ENCODE measurements around the gene C20orf202.

The C20orf202 gene

DNA sequence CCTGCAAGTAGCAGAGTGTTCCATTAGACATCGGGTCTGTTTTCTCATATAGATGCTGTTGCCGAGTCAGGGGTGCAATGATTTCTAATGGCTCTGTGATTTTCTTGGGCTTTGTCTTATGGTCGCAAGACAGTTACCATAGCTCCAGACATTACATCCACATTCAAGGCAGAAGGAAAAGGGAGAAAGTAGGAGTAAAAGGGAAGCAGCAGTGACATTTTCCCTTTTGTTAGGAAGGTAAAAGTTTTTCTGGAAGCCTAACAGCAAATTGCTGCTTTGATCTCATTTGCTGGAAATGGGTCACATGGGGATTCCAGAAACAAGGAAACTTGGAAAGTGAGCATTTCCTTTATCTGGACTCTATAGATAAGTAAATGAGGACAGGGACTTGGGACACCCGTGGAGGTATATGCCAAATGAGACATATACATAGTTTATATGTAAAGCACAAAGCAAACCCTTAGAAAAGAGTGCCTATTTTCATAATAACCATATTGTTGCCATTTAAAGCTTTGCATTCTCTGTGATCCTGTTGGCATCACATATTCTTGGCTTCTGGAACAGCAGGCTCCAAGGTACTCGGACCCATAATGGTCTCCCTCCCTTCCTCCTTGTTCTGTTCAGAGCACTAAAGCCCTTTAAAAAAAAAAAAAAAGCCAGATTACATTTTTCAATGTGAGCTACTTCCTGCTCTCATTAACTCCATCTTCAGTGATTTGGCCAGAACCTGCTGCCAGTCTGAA is at the start of gene C20orf202:
C20orf202 (plus strand) TSS at position 693 of the 743 bp plus-strand sequence. CDS start 132 bp downstream, outside the sequence.
- DNase-seq (ENCODE audit: low read depth), result no peak

DNA sequence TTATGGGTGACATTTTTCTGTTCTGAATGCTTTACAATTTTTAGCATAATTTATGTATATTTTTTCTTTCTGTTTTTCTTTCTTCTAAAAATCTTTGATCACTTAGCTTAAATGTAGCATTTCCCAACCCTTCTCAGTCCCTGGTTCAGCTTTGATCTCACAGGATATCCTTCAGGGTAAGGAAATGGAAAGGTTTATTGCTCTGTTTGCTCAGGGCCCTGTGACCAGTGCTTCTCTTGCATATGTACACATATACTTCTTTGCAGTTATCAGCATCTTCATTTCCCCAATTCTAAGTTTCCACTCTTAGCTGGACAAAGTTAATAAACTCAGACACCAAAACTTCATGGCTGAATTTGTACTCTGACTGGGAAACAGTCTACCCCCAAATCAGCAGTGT is 49.0 kb upstream of the C20orf202 start:
- DNase-seq (ENCODE audit: low read depth), result no peak

DNA sequence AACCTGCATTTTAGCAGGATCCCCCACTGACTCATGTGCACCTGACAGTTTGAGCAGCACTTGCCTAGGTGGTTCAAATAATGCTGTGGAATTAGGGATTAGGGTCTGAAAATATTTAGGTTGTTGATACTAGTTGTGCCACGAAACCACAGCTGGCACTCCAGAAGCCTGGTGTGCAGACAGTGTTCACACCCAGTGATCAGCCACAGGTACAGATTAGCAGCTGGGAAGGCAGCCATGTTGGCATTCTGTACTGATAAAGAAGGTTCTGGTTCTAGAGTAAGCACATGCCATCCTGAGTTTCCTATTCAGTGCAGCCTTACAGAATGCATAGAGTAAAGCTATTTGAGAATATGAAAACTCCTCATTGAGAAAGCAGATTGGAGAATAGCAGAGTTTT is 48.6 kb upstream of the C20orf202 start:
- no peak for DNase-seq (ENCODE audit: low read depth)

DNA sequence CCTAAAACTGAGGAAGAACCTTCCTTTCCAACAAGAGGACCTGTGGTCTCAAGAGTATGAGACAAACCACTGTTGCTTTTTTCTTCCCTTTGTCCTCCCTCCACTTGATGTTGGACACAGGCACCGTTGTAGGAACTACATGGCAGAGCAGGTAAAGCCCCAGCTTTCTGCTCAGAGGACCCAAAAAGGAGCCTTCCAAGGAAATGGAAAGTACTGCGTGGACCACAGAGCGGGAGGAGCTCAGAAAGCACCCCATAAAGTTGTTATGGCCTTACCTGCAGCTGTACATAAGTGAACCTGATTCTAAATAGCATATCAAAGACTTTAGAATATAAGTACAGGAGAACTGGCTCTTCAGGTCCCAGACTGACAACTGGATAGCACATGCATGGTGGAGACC is 47.9 kb upstream of the C20orf202 start:
- no peak for DNase-seq (ENCODE audit: low read depth)

DNA sequence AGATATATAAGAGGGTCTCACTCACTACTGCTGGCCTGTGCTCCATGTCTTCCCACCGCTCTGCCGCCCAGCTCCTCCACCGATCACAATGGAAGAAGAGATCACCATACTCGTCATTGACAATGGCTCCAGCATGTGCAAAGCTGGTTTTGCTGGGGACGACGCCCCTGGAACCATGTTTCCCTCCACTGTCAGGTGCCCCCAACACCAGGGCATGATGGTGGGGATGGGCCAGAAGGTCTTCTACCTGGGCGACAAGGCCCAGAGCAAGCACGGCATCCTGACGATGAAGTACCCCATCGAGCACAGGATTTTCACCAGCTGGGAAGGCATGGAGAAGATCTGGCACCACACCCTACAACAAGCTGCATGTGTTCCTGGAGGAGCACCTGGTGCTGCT is 42.8 kb upstream of the C20orf202 start:
- no peak for DNase-seq (ENCODE audit: low read depth)

DNA sequence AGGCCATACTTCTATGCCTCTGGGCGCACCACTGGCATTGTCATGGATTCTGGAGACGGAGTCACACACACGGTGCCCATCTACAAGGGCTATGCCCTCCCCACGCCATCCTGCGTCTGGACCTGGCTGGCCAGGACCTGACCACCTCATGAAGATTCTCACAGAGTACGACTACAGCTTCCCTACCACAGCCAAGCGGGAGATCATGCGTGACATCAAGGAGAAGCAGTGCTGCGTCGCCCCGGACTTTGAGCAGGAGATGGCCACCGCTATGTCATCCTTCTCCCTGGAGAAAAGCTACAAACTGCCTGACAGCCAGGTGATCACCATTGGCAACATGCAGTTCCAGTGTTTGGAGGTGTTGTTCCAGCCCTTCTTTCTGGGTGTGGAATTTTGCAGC is 42.3 kb upstream of the C20orf202 start:
- DNase-seq (ENCODE audit: low read depth), result no peak

DNA sequence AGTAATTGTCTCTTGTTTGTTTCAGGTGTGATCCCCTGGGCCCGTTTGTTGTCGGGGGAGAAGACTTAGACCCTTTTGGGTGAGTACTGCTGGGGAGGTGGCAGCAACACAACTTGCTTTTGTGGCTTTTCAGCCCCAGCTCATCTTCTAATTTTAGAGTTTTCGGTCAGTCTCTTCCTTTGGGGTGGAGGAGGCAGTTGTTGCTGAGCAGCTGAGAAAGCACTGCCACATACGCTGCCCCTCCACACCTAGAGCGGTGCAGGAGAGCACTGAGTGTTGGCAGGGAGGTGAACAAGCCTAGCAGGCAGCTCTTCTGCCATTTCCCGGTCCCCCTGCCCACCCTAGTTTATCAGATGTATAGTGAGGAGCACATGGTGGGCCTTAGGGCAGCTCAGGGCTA is 40.1 kb upstream of the C20orf202 start:
- no peak for DNase-seq (ENCODE audit: low read depth)

DNA sequence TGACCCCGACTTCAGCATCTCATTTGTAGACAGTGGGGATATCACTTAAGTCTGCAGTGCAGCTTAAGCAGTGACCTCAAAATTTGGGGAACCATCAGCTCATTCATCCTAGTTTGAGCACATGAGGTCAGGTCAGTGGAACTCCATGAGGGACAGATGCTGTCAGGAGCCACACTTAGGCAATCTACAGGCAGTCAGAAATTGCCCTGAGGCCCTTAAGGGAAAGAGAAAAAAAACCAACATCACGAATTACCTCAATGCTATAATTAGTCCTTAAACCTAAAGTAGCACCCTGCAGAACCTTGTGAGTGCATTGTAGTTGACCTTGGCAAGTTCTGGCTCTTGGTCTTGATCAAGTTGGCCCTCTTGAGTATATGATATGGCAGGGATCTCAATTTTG is 39.6 kb upstream of the C20orf202 start:
- DNase-seq (ENCODE audit: low read depth), result no peak

DNA sequence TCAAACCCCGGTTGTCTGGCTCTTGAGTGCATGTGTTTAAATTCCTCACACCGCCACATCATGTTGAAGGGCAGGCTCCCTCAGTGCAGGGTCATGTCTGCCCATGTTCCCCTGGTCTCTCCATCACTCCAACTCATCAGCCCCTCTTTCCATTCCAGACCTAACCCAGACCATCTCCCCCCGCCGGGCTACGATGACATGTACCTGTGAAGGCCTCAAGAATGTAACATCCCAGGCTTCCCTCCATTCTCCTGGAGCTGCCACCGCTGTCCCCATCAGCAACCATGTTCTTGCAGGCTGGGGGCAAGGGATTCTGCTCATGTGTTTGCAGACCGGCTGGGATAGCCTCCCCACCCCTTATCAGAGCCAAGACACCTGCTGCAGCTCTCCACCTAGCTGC is 38.4 kb upstream of the C20orf202 start:
- DNase-seq (ENCODE audit: low read depth), result no peak

DNA sequence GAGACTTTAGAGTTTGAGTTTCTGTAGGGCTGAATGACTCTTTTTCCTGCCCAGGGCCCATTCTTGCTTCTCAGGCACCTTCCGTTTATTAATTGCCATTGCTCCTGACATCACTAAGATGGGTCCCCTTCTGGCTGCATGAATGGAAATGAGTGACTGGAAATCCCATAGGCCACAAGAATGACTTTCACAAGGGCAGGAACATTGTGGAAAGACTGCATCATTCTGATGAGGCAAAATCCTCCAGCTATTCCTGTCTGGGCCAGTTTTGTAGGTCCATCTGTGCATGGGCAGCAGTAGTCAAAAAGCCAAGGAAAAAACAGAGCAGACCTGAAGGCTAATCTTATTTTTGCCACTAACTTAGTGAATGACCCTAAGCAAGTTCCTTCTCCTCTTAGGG is 37.7 kb upstream of the C20orf202 start:
- no peak for DNase-seq (ENCODE audit: low read depth)

DNA sequence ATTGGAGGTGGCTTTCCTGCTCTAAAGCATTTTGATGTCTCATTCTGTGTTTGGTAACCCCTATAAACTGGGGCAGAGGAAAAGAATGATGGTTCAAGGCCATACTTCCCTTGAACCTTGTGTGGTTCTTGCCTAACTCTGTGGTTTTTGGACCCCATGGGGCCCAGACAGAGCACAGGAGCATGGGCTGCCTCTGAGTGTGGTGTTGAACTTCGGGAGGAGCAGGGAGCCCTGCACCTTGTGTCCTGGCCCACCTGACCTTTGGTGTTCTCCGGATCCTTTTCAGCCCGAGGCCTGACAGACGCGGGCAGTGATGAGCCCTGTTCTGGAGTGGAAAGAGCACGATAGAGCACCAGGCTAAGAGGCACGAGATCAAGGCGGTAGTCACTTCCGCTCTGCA is 37.3 kb upstream of the C20orf202 start:
- no peak for DNase-seq (ENCODE audit: low read depth)

DNA sequence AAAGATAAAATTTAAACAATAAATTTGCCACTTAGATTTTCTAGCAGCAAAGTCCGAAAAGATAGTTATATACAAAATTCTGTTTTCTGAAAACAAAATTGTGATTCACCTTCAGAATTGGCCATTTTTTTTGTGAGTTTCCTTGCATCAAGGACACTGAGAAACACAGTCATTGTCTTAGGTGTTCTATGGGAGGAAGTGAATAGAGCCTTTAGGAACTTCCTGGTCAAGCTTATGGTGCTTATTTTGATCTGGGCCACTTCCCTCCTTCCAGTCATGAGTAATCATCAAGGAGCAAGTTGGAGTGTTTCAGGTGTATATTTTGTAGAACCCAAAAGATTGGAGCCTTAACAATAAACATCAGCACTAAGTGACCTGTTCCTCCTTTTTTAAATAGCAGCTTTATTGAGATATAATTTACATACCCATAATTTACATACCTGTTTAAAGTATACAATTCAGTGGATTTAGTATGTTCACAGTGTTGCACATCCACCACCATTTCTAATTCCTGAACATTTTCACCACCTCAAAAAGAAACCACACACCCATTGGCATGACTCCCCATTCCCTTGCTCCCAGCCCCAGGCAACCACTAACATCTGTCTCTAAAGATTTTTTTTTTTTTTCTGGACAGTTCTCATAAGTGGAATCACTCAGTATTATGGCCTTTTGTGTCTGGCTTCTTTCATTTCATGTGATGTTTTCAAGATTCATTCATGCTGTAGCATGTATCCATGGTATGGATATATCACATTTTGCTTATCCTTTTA is 36.1 kb upstream of the C20orf202 start:
- DNase-seq (ENCODE audit: low read depth), result no peak

DNA sequence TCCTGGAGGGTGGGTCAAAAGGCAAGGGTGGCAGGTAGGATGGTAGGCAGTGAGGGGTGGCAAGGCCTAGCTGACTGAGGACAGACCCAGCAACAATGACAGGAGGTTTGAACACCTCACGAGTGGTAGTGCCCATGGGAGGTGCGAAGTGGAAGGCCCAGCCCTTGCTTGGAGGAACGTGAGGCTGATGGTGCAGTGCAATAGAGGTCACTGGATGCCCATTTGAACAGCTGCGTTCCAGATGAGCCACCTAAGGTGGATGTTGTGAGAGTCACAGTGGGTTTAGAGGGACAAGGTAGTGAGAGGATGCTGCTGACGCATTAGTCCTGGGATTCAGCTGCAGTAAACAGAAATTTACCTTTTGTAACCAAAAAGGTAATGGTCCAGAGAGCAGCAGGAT is 34.0 kb upstream of the C20orf202 start:
- no peak for DNase-seq (ENCODE audit: low read depth)

DNA sequence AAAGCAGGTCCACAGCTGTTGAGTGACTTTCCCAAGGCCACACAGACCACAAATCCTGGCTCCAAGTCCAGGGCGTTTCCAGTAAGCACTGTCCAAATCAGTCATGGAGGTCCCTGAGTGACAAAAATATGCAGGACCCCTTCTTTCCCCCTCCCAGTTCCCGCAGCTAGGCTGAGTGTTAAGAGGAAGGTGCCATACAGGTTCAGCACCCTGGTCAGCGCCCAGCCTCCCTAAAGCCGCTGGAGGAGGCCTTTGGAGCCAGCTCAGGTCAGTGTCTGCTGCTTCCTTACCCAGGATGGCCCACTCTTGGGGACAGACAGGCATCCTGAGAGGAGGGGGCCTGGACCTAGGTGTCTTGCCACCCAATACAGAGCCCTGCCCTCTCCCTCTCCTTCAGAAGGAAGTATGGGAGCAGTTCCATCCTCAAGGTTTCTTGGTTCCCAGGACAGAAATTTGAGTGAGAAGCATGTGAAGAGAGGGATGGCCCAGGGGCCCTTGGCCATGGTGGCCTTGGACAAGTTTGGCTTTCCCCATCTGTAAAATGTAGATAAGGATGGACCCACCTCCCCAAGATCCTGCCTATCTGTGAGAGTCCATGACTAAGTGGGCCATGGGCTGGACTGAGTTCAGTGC is 31.7 kb upstream of the C20orf202 start:
- DNase-seq (ENCODE audit: low read depth), result no peak

DNA sequence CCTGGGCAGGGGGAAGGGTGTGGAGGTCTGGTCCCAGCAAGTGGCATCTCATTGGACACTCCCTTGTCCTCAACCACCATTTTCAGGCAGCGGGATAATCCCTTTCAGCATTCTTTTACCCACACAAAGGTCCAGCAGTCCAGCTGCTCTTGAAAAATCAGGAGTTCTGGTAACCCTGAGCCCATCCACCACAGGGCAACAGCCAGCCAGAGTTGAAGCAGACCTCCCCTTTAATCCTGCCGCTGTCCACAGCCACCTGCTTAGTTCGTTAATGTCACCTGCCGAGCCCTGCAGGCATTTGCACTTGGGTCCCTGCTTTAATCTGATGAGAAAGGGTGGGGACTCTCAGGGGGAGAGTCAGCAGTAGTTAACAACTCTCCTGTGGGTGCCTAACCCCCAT is 29.6 kb upstream of the C20orf202 start:
- no peak for DNase-seq (ENCODE audit: low read depth)

DNA sequence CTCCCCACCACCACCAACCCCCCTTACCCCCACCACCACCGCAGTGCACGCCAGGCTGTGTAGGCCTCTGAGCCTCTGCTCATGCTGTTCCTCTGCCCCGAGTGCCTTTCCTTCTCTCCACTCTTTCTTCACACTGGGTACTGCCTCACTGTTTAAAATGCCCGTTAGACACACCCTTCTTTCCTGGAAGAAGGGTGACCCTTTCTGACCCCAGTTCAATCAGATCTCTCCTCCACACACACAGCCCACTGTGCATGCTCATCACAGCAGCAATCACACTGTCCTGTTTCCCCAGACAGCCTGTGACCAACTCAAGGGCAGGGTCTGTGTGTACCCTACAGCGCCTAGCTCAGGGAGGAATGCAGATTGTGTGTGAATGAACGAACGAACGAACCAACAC is 28.5 kb upstream of the C20orf202 start:
- no peak for DNase-seq (ENCODE audit: low read depth)

DNA sequence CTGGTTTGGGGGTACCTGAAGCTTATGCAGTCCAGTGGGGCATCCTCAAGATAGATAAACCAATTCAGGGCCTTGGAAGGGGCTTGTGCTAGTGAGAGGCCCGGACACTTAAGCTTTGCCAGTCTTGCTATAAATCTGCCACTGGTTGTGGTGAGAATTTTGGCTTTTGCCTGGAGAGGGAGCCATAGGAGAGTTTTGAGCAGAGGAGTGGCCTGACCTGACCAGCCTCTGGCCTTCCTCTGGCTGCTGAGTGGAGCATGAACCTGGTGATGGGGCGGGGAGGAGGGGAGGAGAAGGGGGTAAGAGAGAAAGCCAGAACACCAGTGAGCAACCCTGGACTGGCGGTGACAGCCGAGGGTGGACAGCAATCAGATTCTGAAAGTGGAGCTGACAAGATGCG is 25.6 kb upstream of the C20orf202 start:
- DNase-seq (ENCODE audit: low read depth), result no peak

DNA sequence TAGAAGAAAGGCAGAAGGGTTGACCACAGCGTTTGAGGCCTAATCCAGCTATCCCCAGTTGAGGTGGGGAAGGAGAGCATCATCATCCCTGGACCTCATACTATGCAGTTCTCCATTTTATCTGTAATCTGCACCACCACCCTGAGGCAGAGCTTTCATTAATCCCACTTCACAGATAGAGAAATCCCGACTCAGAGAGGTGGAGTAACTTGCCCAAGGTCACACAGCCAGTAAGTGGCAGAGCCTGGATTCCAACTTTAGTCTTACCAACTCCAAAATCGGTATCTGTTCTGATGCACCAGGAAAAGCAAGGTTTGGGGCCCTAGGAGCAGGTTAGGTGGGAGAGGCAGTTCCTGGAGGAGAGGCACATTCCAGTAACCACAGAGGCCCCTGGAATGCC is 25.2 kb upstream of the C20orf202 start:
- no peak for DNase-seq (ENCODE audit: low read depth)

DNA sequence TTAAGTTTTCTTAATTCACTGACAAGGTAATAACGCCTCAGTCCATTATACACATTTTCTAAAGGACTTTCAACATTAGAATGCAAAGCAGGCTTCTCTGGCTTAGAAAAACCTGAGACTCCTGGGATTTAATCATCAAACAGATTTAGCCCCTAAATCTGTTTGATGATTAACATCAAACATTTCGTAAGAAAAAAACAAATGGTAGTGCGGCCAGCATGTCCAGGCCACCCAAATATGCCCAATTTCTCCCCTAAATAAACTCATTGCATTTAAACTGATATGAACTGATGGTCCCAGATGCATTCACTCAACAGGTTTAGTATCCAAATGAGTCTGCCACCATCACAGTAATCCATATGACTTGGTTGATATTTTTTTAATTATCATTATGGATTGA is 24.6 kb upstream of the C20orf202 start:
- DNase-seq (ENCODE audit: low read depth), result no peak

DNA sequence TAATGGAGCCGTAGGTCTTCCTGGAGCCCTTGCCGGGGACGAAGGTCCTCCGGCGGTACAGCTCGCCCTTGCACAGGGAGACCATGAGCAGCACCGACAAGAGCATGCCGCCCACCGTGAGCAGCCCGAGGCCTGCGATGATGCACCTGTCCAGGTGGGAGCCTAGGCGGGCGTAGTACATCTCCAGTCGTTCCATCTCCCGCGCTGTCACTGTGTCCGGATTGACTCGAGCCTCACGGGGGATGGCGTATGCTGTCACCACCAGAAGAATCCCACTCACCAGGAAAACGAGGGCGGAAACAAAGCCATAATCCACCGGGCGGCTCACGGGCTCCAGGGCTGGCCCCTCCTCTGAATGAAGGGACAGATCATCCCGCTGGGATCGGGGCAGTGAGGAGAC is 22.3 kb upstream of the C20orf202 start:
- DNase-seq (ENCODE audit: low read depth), result no peak

DNA sequence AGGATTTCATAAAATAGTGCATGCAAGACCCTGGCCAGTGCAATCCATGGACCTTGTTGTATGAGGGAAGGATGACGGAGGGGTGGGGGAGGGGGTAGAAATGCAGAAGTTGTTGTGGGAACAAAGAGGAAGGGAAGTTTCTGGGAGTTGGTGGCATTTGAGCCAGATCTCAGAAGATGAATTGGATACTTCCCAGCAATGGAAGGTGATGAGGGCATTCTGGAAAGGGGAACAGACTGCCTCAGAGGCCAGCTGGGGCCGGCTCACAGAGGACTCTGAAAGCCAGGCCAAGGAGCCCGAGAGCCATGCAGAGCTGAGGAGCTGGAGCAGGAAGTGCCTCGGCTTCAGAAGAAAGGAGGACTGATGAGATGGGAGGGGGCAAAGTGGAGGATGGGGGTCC is 21.1 kb upstream of the C20orf202 start:
- DNase-seq (ENCODE audit: low read depth), result no peak

DNA sequence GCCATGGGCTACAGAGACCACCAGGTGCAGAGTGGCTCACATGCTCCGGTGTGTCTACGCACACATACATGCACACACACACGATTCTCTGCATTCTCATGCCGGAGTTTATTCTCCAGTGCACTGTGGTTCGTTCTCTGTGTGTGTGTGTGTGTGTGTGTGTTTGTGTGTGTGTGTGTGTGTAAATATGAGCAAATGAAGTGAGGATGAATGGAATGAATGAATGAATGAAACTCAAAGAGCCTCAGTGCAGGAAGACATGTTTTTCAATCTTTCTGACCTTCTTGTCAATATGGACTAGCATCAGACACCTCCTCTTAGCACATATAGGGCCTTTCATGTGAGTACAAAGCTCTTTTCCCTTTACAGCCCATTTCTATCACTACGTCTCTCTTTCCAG is 20.1 kb upstream of the C20orf202 start:
- no peak for DNase-seq (ENCODE audit: low read depth)

DNA sequence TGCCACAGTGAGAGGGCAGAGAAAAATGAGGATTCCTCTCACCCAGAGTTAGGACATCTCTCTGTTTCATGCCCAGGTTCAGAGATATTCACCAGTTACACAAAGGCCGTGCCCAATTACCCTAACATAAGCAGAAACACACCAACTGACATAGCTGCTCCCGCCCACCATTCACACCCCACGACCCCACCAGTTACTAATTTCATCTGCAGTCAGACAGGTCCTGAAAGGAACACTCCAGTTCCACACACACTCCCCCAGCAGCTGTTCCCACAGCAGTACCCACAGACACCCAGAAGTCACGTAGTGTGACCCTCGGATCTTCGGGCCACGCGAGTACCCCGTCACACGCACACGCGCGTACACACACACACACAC is 19.0 kb upstream of the C20orf202 start:
- no peak for DNase-seq (ENCODE audit: low read depth)
